Tibial nerve (tissue), 3 donors: ENCODE data around the gene IKBIP.

Source experiments
- CTCF ChIP-seq, 5 experiments: fragments of 200-600 bp in 3 of 5; fragments of 450-650 bp in 2 of 5; sonication (generic) in 3 of 5; IDR thresholded peaks; one replicate each; pipeline ENCODE4 v1.5.1; 2016 to 2019; ENCODE audit warnings: antibody characterized with exemption in 5 of 5, mild to moderate bottlenecking in 3 of 5, moderate library complexity in 2 of 5
- POLR2A ChIP-seq, 2 donors: fragments of 450-650 bp; IDR thresholded peaks; one replicate each; pipeline ENCODE4 v1.6.1; 2017; ENCODE audit warnings: antibody characterized with exemption in 2 of 2, mild to moderate bottlenecking in 2 of 2, moderate library complexity in 2 of 2

- TF ChIP-seq CTCF (IDR thresholded peaks at IDR 0.05) (no peak), POLR2A (IDR thresholded peaks at IDR 0.05) (no peak)
These were observed 66.2 kb downstream of the IKBIP start for GRCh38 chr12:98578392-98578791.
